Measurements from ENCODE around the gene RSAD2. TPM values are rescaled to one million over a fixed set of nuclear protein-coding genes. Genes with fewer than 3 reads are reported as not detected.

Gene RSAD2
- total and polyA plus RNA-seq, 9 of the 15 experiments (the other 6 are each of a cell fraction or from before 2014, with no cell fraction given): 0.15 to 1.4 (median 0.28) TPM

- TF ChIP-seq DPF2 (IDR thresholded peaks at IDR 0.05): peak; percentile 99
- TF ChIP-seq PURB (CRISPR knock-in tag; IDR thresholded peaks at IDR 0.05; ENCODE audit: low read depth): no peak
- TF ChIP-seq CHD2 (IDR thresholded peaks at IDR 0.05; ENCODE audit: low read depth, low read length): 0 out of 2 replicates have a peak, but pooled peaks have one; percentile 27
- peak; percentile 98; the same call in 1 of the 2 replicates for TF ChIP-seq EZH2 (IDR thresholded peaks at IDR 0.05; ENCODE audit: borderline replicate concordance, low read depth, low read length)
- peak; percentile 40; the same call in 1 of the 2 replicates for TF ChIP-seq CEBPB (tag; IDR thresholded peaks at IDR 0.05)
- TF ChIP-seq MYBL2 (IDR thresholded peaks at IDR 0.05; ENCODE audit: low read depth): peak; percentile 29; the same call in 1 of the 2 replicates
- no peak for TF ChIP-seq MYBL2 (CRISPR knock-in tag; IDR thresholded peaks at IDR 0.05; ENCODE audit: borderline replicate concordance)
- TF ChIP-seq ZHX1 (conservative IDR thresholded peaks at IDR 0.05; ENCODE audit: low read length): no peak
- TF ChIP-seq ATF7 (IDR thresholded peaks at IDR 0.05): peak; percentile 81
- TF ChIP-seq LEF1 (IDR thresholded peaks at IDR 0.05): peak; percentile 96
- no peak for TF ChIP-seq TFAM (CRISPR knock-in tag; conservative IDR thresholded peaks at IDR 0.05)
- peak; percentile 89 for TF ChIP-seq HEY1 (CRISPR knock-in tag; IDR thresholded peaks at IDR 0.05; ENCODE audit: borderline replicate concordance)
- TF ChIP-seq RCOR1 (IDR thresholded peaks at IDR 0.05; ENCODE audit: borderline replicate concordance in 1 of 2, low read depth in 2 of 2, low read length in 2 of 2): peak; percentile 99 to 100
- TF ChIP-seq KLF13 (tag; IDR thresholded peaks at IDR 0.05; ENCODE audit: borderline replicate concordance, low read depth): peak; percentile 60; the same call in 1 of the 2 replicates
- peak; percentile 92 for TF ChIP-seq ZKSCAN8 (CRISPR knock-in tag; IDR thresholded peaks at IDR 0.05)
- TF ChIP-seq ARNT (IDR thresholded peaks at IDR 0.05): peak; percentile 95 to 98
- peak; percentile 92 for TF ChIP-seq RNF2 (IDR thresholded peaks at IDR 0.05)
- peak; percentile 84; the same call in 1 of the 2 replicates for TF ChIP-seq TRIM28 (IDR thresholded peaks at IDR 0.05)
- peak; percentile 82 for TF ChIP-seq MBD2 (IDR thresholded peaks at IDR 0.05; ENCODE audit: borderline replicate concordance, low read depth)
- no peak for TF ChIP-seq RBBP5 (IDR thresholded peaks at IDR 0.05; ENCODE audit: borderline replicate concordance, insufficient read depth, low read length, poor library complexity, severe bottlenecking)
- no peak for TF ChIP-seq LARP7 (IDR thresholded peaks at IDR 0.05)
- TF ChIP-seq NR2C2 (CRISPR knock-in tag; IDR thresholded peaks at IDR 0.05): no peak
- TF ChIP-seq NR2C2 (tag; IDR thresholded peaks at IDR 0.05): peak; percentile 30; the same call in 1 of the 2 replicates
- peak; percentile 54; the same call in 1 of the 2 replicates for TF ChIP-seq SP1 (CRISPR knock-in tag; IDR thresholded peaks at IDR 0.05)
- peak; percentile 94 for TF ChIP-seq PYGO2 (tag; IDR thresholded peaks at IDR 0.05)
- TF ChIP-seq SMAD4 (CRISPR knock-in tag; conservative IDR thresholded peaks at IDR 0.05): peak; percentile 99
- peak in 1 of 2 experiments; percentile 85; a peak in 1 of 4 replicates for TF ChIP-seq ETV6 (IDR thresholded peaks at IDR 0.05; ENCODE audit: borderline replicate concordance in 1 of 2, low read depth in 2 of 2, low read length in 1 of 2)
- no peak for TF ChIP-seq ETV6 (CRISPR knock-in tag; IDR thresholded peaks at IDR 0.05; ENCODE audit: borderline replicate concordance)
- peak; percentile 89 for TF ChIP-seq MTA1 (IDR thresholded peaks at IDR 0.05; ENCODE audit: borderline replicate concordance)
Measured at GRCh38 chr2:6893876-6894482, 16.4 kb downstream of the RSAD2 start (continued).
